Choroid plexus epithelial cell (primary cell): ENCODE results near the gene UVSSA.

Source experiments
- DNase-seq: peaks from one replicate; pipeline ENCODE4 v3.0.0-alpha.2; 2010; ENCODE audit warnings: low read depth
- H3K4me3 ChIP-seq: 2 replicates; pipeline ENCODE4 v1.5.1; 2011; ENCODE audit warnings: low read depth, mild to moderate bottlenecking, control low read depth, low read length, moderate library complexity
- TF ChIP-seq, protein P1 (sequence below): conservative IDR thresholded peaks from 2 replicates; pipeline ENCODE4 v1.5.1; 2011; ENCODE audit warnings: low read depth, mild to moderate bottlenecking, control low read depth, inconsistent platforms, low read length, moderate library complexity

The UVSSA gene

DNA sequence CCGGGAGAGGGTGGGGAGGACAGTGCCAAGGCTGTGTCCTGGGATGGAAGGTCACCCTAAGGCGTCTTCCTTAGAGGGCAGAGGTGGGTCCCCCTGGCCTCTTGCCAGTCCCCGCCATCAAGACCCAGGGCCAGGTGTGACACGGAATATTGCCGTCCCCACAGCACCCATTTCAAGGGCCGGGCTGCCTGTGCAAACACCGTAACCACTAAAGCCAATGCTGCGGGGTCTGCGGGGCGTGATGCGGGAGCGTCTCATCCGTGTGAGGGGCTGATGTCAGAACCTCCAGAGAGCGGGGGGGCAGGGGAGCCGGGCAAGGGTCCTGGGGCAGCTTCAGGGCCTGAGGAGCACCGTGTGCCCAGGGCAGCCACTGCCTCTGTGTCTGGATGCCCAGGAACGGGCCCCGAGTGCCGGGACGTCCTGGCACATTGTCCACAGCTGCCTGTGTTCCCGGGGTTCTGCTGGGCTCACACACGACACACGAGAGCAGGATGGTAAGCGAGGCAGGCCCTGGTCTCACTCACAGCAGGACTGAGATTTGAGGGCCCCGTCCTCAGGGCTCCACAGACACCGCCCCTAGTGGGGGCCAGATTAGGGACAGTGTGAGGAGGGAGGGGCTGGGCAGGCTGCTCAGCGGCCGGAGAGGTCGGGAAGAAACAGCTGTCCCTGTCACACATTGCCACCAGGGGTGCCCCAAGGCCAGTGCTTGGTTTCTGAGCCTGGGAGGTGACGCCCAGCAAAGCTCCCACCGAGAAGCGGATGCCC lies 30.0 kb downstream of the UVSSA start:
- H3K4me3 ChIP-seq: no peak overlapping the region
- TF ChIP-seq, protein P1, sequence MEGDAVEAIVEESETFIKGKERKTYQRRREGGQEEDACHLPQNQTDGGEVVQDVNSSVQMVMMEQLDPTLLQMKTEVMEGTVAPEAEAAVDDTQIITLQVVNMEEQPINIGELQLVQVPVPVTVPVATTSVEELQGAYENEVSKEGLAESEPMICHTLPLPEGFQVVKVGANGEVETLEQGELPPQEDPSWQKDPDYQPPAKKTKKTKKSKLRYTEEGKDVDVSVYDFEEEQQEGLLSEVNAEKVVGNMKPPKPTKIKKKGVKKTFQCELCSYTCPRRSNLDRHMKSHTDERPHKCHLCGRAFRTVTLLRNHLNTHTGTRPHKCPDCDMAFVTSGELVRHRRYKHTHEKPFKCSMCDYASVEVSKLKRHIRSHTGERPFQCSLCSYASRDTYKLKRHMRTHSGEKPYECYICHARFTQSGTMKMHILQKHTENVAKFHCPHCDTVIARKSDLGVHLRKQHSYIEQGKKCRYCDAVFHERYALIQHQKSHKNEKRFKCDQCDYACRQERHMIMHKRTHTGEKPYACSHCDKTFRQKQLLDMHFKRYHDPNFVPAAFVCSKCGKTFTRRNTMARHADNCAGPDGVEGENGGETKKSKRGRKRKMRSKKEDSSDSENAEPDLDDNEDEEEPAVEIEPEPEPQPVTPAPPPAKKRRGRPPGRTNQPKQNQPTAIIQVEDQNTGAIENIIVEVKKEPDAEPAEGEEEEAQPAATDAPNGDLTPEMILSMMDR: no peak

DNA sequence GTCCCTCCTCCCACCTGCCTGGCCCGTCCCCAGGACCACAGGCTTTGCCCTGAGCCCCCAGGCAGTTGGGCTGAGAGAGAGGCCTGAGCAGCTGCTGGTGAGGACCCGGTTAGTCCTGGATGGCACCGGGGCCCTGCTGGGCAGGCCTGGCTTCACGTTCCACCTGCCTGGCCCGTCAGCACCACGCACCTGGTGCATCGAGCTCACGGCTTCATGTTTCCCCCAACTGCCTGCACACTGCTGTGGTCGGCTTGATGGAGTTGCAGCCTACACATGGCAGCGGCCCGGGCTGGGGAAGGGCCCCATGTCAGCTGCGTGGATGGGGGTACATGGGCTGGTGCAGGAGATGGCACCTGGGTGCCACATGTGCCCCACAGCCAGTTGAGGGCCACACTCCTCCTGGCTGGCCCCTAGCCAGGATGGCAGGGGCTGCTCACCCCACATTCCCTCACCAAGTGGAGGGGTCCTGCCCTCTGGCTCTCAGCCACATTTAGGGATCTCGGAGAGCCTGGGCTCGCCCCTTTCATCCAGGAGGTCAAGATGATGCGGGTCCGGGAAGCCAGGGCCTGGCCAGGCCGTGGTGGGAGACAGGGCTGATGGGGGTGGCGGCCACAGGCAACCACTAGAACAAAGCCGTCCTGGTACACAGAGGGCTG lies 30.7 kb downstream of the UVSSA start:
- TF ChIP-seq, protein P1: no peak
- DNase-seq: no peak

More for the DNA sequence above, 30.0 kb downstream of the UVSSA start:
- no peak for DNase-seq

DNA sequence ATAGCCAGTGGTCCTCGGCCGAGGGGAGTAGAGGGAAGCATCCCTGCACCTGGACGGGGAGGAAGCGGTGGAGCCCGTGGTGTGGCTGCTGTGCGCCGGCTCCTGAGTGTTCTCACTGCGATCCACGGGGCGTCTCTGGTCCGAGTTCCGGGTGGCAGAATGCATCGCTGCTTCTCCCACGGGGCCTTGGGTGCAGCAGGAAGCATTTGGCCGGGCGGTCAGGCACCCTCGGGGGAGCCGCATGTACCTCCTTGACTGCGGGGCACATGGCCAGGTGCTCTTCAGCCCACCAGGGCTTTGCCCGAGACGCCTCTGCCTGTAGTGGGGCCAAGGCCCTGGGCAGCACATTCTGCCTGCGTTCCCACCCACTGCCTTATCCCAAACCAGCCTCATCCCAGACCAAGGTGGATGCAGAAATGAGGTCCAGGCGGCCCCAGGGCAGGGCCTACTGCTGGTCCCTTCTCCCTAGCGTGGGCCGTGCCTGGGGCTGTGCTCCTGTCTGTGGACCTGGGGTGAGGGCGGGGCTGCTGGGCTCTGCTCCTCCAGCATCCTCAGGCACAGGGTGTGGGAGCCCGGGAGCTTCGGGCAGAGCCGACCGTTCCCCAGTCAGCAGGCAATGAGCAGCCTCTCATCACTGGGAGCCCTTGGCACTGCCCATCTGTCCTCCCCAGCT lies 31.7 kb downstream of the UVSSA start:
- no peak for DNase-seq
- TF ChIP-seq, protein P1: no peak
- H3K4me3 ChIP-seq: no peak overlapping the region

More for the DNA sequence above, 30.7 kb downstream of the UVSSA start:
- H3K4me3 ChIP-seq: no peak overlapping the region

DNA sequence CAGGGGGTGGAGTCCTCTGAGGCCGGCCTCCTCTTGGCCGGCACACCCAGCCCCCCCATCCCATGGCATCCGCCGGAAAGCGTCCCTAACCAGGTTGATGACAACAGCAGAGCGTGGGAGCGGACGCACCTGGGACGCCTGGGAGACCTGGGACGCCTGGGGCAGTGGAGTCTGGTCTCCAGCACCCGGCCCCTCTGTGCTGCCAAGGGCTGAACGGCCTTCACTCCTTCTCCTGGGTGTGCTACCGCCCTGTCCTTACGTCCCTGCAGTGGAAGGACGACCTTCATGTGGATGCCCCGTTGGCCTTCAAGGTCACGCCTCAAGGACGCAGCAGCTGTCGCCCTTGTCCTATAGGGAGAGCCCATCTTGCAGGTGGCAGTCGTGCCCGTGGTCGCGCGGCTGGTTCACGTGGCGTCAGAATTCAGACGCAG lies 32.4 kb downstream of the UVSSA start:
- no peak for DNase-seq
- no peak overlapping the region for H3K4me3 ChIP-seq
- TF ChIP-seq, protein P1: no peak

DNA sequence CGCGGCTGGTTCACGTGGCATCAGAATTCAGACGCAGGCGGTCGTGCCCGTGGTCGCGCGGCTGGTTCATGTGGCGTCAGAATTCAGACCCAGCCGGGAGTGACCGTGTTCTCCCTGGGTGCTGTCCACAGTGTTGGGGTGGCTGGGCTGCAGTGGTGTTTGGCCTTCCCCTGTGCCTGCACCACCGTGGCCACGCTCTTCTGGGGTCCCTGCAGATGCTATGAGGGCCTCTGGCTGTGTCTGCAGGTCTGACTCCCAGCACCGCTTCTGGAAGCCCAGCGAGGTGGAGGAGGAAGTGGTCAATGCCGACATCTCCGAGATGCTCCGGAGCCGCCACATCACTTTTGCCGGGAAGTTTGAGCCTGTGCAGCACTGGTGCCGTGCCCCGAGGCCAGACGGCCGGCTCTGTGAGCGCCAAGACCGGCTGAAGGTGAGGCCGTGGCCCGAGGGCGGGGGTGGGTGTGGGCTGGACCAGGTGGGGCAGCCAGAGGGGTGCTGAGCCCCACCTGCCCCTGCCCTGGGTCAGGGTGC lies 32.9 kb downstream of the UVSSA start:
- no peak for DNase-seq
- TF ChIP-seq, protein P1: no peak
- no peak overlapping the region for H3K4me3 ChIP-seq

DNA sequence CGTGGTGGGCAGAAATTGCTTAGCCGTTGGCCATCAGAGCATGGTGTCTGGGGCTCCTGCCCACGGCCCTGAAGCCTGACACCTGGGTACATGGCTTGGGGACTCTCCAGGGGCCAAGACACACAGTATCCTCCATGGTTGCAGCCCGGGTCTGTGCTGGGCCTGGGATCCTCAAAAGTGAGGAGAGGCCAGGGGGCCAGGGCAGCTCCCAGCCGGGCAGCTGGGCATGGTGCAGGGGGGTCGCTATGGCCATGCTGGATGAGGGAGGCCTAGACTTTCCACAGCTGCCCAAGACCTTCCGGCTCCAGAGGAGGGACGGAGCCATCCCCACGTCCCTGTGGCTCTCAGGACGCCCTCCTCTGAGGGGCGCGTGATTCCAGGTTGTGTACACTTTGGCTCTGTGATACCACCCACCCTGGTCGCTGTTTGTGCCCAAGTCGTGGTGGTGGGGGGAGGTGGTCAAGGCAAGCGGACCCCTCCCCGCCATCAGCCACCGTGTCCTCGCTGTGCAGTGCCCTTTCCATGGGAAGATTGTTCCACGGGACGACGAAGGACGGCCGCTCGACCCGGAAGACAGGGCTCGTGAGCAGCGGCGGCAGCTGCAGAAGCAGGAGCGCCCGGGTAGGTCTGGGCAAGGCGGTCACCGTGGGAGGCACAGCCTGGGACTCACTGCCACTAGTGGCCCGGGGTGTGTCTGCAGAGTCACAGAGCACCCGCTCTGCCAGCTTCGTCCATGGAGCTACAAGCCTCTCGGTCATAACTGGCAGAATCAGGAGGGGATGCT lies 33.6 kb downstream of the UVSSA start:
- TF ChIP-seq, protein P1: no peak
- no peak for DNase-seq
- H3K4me3 ChIP-seq: no peak overlapping the region
